ENCODE results near the gene MEGF11.
"Not testable (repeated sequence)": the region's sequence is repeated elsewhere in the genome, so short reads cannot be mapped to it uniquely, and the experiment has no call there.

The MEGF11 gene

GRCh38 chr15:65868546-65869125 lies 384.9 kb downstream of the MEGF11 start:
- Histone ChIP-seq H3K27ac (peak overlapping the region; percentile 82 to 99 (median 96)), H3K4me3 (peak overlapping the region; percentile 72 to 94 (median 88))

GRCh38 chr15:65867933-65868332 lies 385.6 kb downstream of the MEGF11 start:
- not testable (repeated sequence) for H3K4me3 ChIP-seq, H3K27ac ChIP-seq

- Histone ChIP-seq H3K27ac (no peak overlapping the region), H3K4me3 (no peak overlapping the region)
Measured at GRCh38 chr15:65867244-65867643, 386.3 kb downstream of the MEGF11 start.

- Histone ChIP-seq H3K27ac (no peak overlapping the region), H3K4me3 (no peak overlapping the region)
Measured at GRCh38 chr15:65863106-65863505, 390.4 kb downstream of the MEGF11 start.

GRCh38 chr15:65862682-65863081 lies 390.9 kb downstream of the MEGF11 start:
- Histone ChIP-seq H3K27ac (no peak overlapping the region), H3K4me3 (no peak overlapping the region)

GRCh38 chr15:65857718-65858402 lies 395.7 kb downstream of the MEGF11 start:
- no peak overlapping the region for H3K27ac ChIP-seq
- no peak overlapping the region for H3K4me3 ChIP-seq

GRCh38 chr15:65856821-65857455 lies 396.6 kb downstream of the MEGF11 start:
- no peak overlapping the region for H3K27ac ChIP-seq
- no peak overlapping the region for H3K4me3 ChIP-seq

- Histone ChIP-seq H3K27ac (no peak overlapping the region), H3K4me3 (no peak overlapping the region)
Measured at GRCh38 chr15:65851981-65852380, 401.6 kb downstream of the MEGF11 start.

- no peak overlapping the region for H3K27ac ChIP-seq
- no peak overlapping the region for H3K4me3 ChIP-seq
Measured at GRCh38 chr15:65847989-65848388, 405.6 kb downstream of the MEGF11 start.

- H3K27ac ChIP-seq: peak overlapping the region in 1 of 21 experiments; percentile 17
- H3K4me3 ChIP-seq: no peak overlapping the region
Measured at GRCh38 chr15:65845826-65846519, 407.6 kb downstream of the MEGF11 start.
